Central memory CD8-positive, alpha-beta T cell (primary cell): ENCODE measurements around the gene MYL10.

ENCODE experiments used
- ATAC-seq: fragments of 150-1000 bp; cut with Tn5 transposase; replicated peaks from 2 replicates; pipeline ENCODE4 v1.10.0; 2022; ENCODE audit warnings: mild to moderate bottlenecking, moderate FRiP score, moderate number of reproducible peaks; ENCODE audit not compliant: poor library complexity, severe bottlenecking; ENCODE audit errors: extremely low read depth
- DNase-seq, 2 donors: peaks; one replicate each; pipeline ENCODE4 v3.0.0; 2021; ENCODE audit warnings: low spot score in 2 of 2
- H3K27ac Mint-ChIP-seq: one replicate; pipeline ENCODE4 v1.8.0; 2022; ENCODE audit warnings: low read depth, mild to moderate bottlenecking, moderate library complexity, mixed read lengths
- H3K27me3 Mint-ChIP-seq: one replicate; pipeline ENCODE4 v1.8.0; 2022; ENCODE audit warnings: mixed read lengths
- H3K36me3 Mint-ChIP-seq: one replicate; pipeline ENCODE4 v1.8.0; 2022; ENCODE audit warnings: mild to moderate bottlenecking, moderate library complexity, mixed read lengths; ENCODE audit not compliant: insufficient read depth
- H3K4me1 Mint-ChIP-seq: one replicate; pipeline ENCODE4 v1.8.0; 2022; ENCODE audit warnings: mixed read lengths
- H3K4me3 Mint-ChIP-seq: one replicate; pipeline ENCODE4 v1.8.0; 2022; ENCODE audit warnings: mild to moderate bottlenecking, moderate library complexity, mixed read lengths
- H3K9me3 Mint-ChIP-seq: one replicate; pipeline ENCODE4 v1.8.0; 2022; ENCODE audit warnings: mixed read lengths

MYL10 gene

GRCh38 chr7:101625031-101625791, 3.9 kb downstream of the MYL10 start:
- Mint-ChIP-seq H3K4me3 (no peak overlapping the region), H3K36me3 (no peaks in the 10 kb centered on the region), H3K9me3 (no peaks in the 10 kb centered on the region), H3K4me1 (peaks cover 5% of the 10 kb centered on the region), H3K27me3 (peaks cover 39% of the 10 kb centered on the region), H3K27ac (no peak overlapping the region)
- ATAC-seq (no peak), DNase-seq (no peak)

- DNase-seq (no peak), ATAC-seq (no peak)
- Mint-ChIP-seq H3K4me3 (no peak overlapping the region), H3K4me1 (peaks cover 5% of the 10 kb centered on the region), H3K36me3 (no peaks in the 10 kb centered on the region), H3K9me3 (no peaks in the 10 kb centered on the region), H3K27me3 (peaks cover 39% of the 10 kb centered on the region), H3K27ac (no peak overlapping the region)
Observed at GRCh38 chr7:101624246-101625001, 4.7 kb downstream of the MYL10 start.

- ATAC-seq (no peak), DNase-seq (no peak)
- H3K9me3 Mint-ChIP-seq, result no peaks in the 10 kb centered on the region
- no peaks in the 10 kb centered on the region for H3K36me3 Mint-ChIP-seq
- no peak overlapping the region for H3K4me3 Mint-ChIP-seq
- peaks cover 39% of the 10 kb centered on the region for H3K27me3 Mint-ChIP-seq
- H3K4me1 Mint-ChIP-seq, result peaks cover 5% of the 10 kb centered on the region
- no peak overlapping the region for H3K27ac Mint-ChIP-seq
Observed at GRCh38 chr7:101622609-101623173, 6.4 kb downstream of the MYL10 start.

GRCh38 chr7:101620991-101621390, 8.1 kb downstream of the MYL10 start:
- DNase-seq (no peak), ATAC-seq (no peak)
- H3K9me3 Mint-ChIP-seq, result no peaks in the 10 kb centered on the region
- H3K4me3 Mint-ChIP-seq, result no peak overlapping the region
- H3K27ac Mint-ChIP-seq, result no peak overlapping the region
- peaks cover 5% of the 10 kb centered on the region for H3K4me1 Mint-ChIP-seq
- H3K27me3 Mint-ChIP-seq, result peaks cover 35% of the 10 kb centered on the region
- no peaks in the 10 kb centered on the region for H3K36me3 Mint-ChIP-seq

GRCh38 chr7:101620395-101620794, 8.7 kb downstream of the MYL10 start:
- DNase-seq (no peak), ATAC-seq (no peak)
- H3K4me3 Mint-ChIP-seq, result no peak overlapping the region
- H3K9me3 Mint-ChIP-seq, result no peaks in the 10 kb centered on the region
- peaks cover 35% of the 10 kb centered on the region for H3K27me3 Mint-ChIP-seq
- H3K4me1 Mint-ChIP-seq, result no peaks in the 10 kb centered on the region
- no peak overlapping the region for H3K27ac Mint-ChIP-seq
- H3K36me3 Mint-ChIP-seq, result no peaks in the 10 kb centered on the region

- DNase-seq (no peak), ATAC-seq (no peak)
- H3K36me3 Mint-ChIP-seq, result no peaks in the 10 kb centered on the region
- H3K27me3 Mint-ChIP-seq, result peaks cover 36% of the 10 kb centered on the region
- H3K4me3 Mint-ChIP-seq, result no peak overlapping the region
- no peaks in the 10 kb centered on the region for H3K4me1 Mint-ChIP-seq
- no peaks in the 10 kb centered on the region for H3K9me3 Mint-ChIP-seq
- H3K27ac Mint-ChIP-seq, result no peak overlapping the region
Observed at GRCh38 chr7:101618916-101619315, 10.2 kb downstream of the MYL10 start.

GRCh38 chr7:101618207-101618839, 10.8 kb downstream of the MYL10 start:
- Mint-ChIP-seq H3K27ac (no peak overlapping the region), H3K36me3 (no peaks in the 10 kb centered on the region), H3K9me3 (no peaks in the 10 kb centered on the region), H3K4me1 (no peaks in the 10 kb centered on the region), H3K27me3 (peaks cover 42% of the 10 kb centered on the region), H3K4me3 (no peak overlapping the region)
- no peak for DNase-seq
- no peak for ATAC-seq

GRCh38 chr7:101617451-101618206, 11.5 kb downstream of the MYL10 start:
- no peaks in the 10 kb centered on the region for H3K4me1 Mint-ChIP-seq
- ATAC-seq (no peak), DNase-seq (no peak)
- no peaks in the 10 kb centered on the region for H3K9me3 Mint-ChIP-seq
- peaks cover 42% of the 10 kb centered on the region for H3K27me3 Mint-ChIP-seq
- H3K4me3 Mint-ChIP-seq, result no peak overlapping the region
- no peak overlapping the region for H3K27ac Mint-ChIP-seq
- no peaks in the 10 kb centered on the region for H3K36me3 Mint-ChIP-seq

- H3K4me3 Mint-ChIP-seq, result no peak overlapping the region
Observed at GRCh38 chr7:101615446-101615845, 13.7 kb downstream of the MYL10 start.

GRCh38 chr7:101614939-101615302, 14.2 kb downstream of the MYL10 start:
- no peaks in the 10 kb centered on the region for H3K36me3 Mint-ChIP-seq
- H3K27me3 Mint-ChIP-seq, result peaks cover 43% of the 10 kb centered on the region
- DNase-seq, result no peak
- H3K27ac Mint-ChIP-seq, result no peak overlapping the region
- H3K4me1 Mint-ChIP-seq, result no peaks in the 10 kb centered on the region
- H3K9me3 Mint-ChIP-seq, result no peaks in the 10 kb centered on the region
- ATAC-seq, result no peak
- H3K4me3 Mint-ChIP-seq, result no peak overlapping the region

More at GRCh38 chr7:101615446-101615845, 13.7 kb downstream of the MYL10 start:
- Mint-ChIP-seq H3K9me3 (no peaks in the 10 kb centered on the region), H3K36me3 (no peaks in the 10 kb centered on the region), H3K27ac (no peak overlapping the region), H3K4me1 (no peaks in the 10 kb centered on the region), H3K27me3 (peaks cover 43% of the 10 kb centered on the region)
- no peak for ATAC-seq
- no peak for DNase-seq

GRCh38 chr7:101614098-101614938, 14.8 kb downstream of the MYL10 start:
- DNase-seq (no peak), ATAC-seq (no peak)
- Mint-ChIP-seq H3K27me3 (peaks cover 43% of the 10 kb centered on the region), H3K9me3 (no peaks in the 10 kb centered on the region), H3K36me3 (no peaks in the 10 kb centered on the region), H3K4me1 (no peaks in the 10 kb centered on the region), H3K27ac (no peak overlapping the region), H3K4me3 (no peak overlapping the region)
